ENCODE results near the gene C10orf90.

GRCh38 chr10:126391192-126391885 is 279.2 kb downstream of the C10orf90 start:
- TF ChIP-seq CTCF (IDR thresholded peaks at IDR 0.05) (no peak), POLR2A (IDR thresholded peaks at IDR 0.05) (no peak)
